Ovary (tissue), 9 donors: ENCODE results near the gene LSAMP. TPM values are rescaled to one million over a fixed set of nuclear protein-coding genes. Genes with fewer than 3 reads are reported as not detected.

Experiments used
- DNase-seq, 5 donors: peaks; one replicate each; pipeline ENCODE4 v3.0.0-alpha.2; 2019 to 2020
- H3K27ac ChIP-seq, 2 donors: fragments of 200-600 bp; one replicate each; pipeline versions ENCODE4 v1.5.1 to v1.8.0; 2019 to 2022
- H3K27me3 ChIP-seq: fragments of 200-600 bp; one replicate; pipeline ENCODE4 v1.8.0; 2022
- H3K36me3 ChIP-seq: fragments of 200-600 bp; sonication (generic); one replicate; pipeline ENCODE4 v1.5.1; 2019
- H3K4me1 ChIP-seq: one replicate; pipeline ENCODE4 v1.8.1; 2013; ENCODE audit warnings: mild to moderate bottlenecking, moderate library complexity; ENCODE audit not compliant: insufficient read depth
- H3K4me3 ChIP-seq: fragments of 200-600 bp; sonication (generic); one replicate; pipeline ENCODE4 v1.5.1; 2017
- H3K9me3 ChIP-seq, 2 donors: fragments of 200-600 bp in 1 of 2; sonication (generic) in 1 of 2; one replicate each; pipeline versions ENCODE4 v1.5.1 to v1.8.1; 2013 to 2019; ENCODE audit warnings: mild to moderate bottlenecking in 1 of 2, moderate library complexity in 1 of 2
- EP300 ChIP-seq: sonication (generic); formaldehyde crosslinking; IDR thresholded peaks from one replicate; pipeline ENCODE4 v1.6.1; 2017; ENCODE audit warnings: antibody characterized with exemption
- POLR2A ChIP-seq: fragments of 450-650 bp; IDR thresholded peaks from one replicate; pipeline ENCODE4 v1.6.1; 2017; ENCODE audit warnings: antibody characterized with exemption, mild to moderate bottlenecking, moderate library complexity
- WGBS, 3 donors: extraction: QIAGEN DNeasy Blood & Tissue Kit in 1 of 3; methylation state at CpG; one replicate each; pipeline versions ENCODE4 v1.1.5 to v1.1.7; 2013 to 2017; 5-methylcytosine and 5-hydroxymethylcytosine counted together
- intact Hi-C, 4 donors: fragments of 100-400 bp; cut with DNase I; formaldehyde crosslinking; loops; one replicate each; pipeline versions ENCODE4 v1.11.0 to v1.15.1; 2022 to 2023
- polyA plus RNA-seq, 2 donors: library from polyadenylated mRNA; stranded (reverse); fragments of 200-250 nt in 1 of 2; fragments of 350-450 nt in 1 of 2; fragmentation: Illumina TruSeq in 1 of 2; extraction: RNeasy Lipid Tissue Mini Kit (QIAGEN cat#74804) in 1 of 2; gene quantifications; one replicate each; pipeline ENCODE4 v1.2.3, GENCODE V29; 2013 to 2014
- total RNA-seq, 7 donors: library from RNA; depleted of rRNA in 2 of 7; stranded (reverse); fragments of >200 nt in 2 of 7; fragmentation: NEBNext Ultra II Directional in 3 of 7; extraction: Animal tissue kit (Norgen Biotek cat#: 25700) in 3 of 7; gene quantifications; one replicate each; pipeline versions ENCODE4 v1.1.0 to v1.2.4, GENCODE V29; 2016 to 2023
- TF ChIP-seq, protein P1 (sequence below), 3 donors: fragments of 450-650 bp in 2 of 3; fragments of 200-600 bp in 1 of 3; IDR thresholded peaks; one replicate each; pipeline versions ENCODE4 v1.5.1 to v1.8.0; 2016 to 2022; ENCODE audit warnings: antibody characterized with exemption in 3 of 3, mild to moderate bottlenecking in 1 of 3
- donor health status: DM: no; HTN: no; CAD: no; lungs with moderate emphysema.
- donor health status: DM: no; HTN: no; CAD: no.
- donor health status: Bipolar disorder and iron deficiency.
- donor health status: DM: yes; HTN: yes; CAD: no.
- donor health status: DM: no; HTN: no; CAD: no.
- donor health status: DM: yes; HTN: yes; CAD: no.

The LSAMP gene
- total and polyA plus RNA-seq, 9 donors = 1.1 to 13.0 (median 5.4) TPM

DNA sequence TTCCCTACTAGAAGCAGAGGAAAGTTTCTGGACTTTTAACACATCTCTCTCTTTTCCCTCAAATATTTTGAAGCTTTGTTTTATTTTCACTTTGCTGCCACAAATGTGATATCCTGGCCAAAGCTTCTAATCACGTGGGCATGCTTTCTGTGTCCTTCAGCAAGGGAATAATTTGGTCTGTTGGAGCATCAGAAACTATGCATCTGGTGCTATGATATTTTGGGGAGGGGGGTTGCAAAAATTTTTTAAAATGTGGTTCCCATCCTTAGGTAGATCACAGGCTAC, 567.7 kb downstream of the LSAMP start:
- no peaks in the 10 kb centered on the region for H3K9me3 ChIP-seq
- H3K4me3 ChIP-seq = peak overlapping the region; percentile 7
- 0 to 3% (median 0%) methylated on average over 1 of the region's 1 CpG for WGBS, 3 donors
- H3K4me1 ChIP-seq = no peaks in the 10 kb centered on the region
- DNase-seq = peak in 1 of 5 donors; percentile 17
- intact Hi-C loops = no loop called here
- TF ChIP-seq POLR2A = no peak
- no peaks in the 10 kb centered on the region for H3K27me3 ChIP-seq
- H3K36me3 ChIP-seq = no peaks in the 10 kb centered on the region
- peak overlapping the region in 1 of 2 donors; percentile 19 for H3K27ac ChIP-seq

DNA sequence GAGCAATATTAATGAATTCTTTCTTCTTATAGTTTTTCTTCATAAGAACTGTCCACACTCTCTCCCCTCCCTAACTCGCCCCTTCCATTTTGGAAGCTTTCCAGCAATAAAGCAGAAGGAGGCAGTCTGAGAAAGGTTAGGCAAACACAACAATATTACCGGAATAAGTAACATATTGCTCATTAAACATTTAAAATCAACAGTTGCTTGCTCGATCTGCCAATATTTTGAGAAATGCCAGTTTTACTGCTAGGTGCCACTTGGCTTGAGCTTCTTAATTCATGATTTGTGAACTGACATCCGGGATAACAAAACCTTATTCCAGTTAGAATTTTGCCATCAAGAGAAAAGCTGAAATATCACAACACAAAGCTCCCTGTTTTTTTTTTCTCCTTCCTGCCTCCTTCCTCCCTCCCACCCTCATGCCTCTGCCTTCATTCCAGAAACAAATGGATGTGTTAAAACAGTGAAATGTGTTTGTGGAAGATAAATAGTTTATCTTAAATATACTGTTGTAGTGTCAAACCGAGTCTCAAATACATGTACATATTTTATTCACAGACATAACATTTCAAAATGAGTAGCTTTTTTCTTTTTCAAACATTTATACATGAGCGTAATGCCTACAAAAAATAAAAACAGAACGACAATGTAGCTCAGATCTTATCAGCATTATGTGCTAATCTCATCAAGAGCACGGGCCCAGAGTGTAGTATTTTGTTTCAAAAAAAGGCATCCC, 568.2 kb downstream of the LSAMP start:
- Histone ChIP-seq H3K4me3 (peak overlapping the region; percentile 7), H3K9me3 (no peaks in the 10 kb centered on the region), H3K27ac (peak overlapping the region in 1 of 2 donors; percentile 17), H3K4me1 (no peaks in the 10 kb centered on the region), H3K36me3 (no peaks in the 10 kb centered on the region), H3K27me3 (no peaks in the 10 kb centered on the region)
- no peak for TF ChIP-seq EP300
- TF ChIP-seq POLR2A = no peak
- TF ChIP-seq, protein P1, sequence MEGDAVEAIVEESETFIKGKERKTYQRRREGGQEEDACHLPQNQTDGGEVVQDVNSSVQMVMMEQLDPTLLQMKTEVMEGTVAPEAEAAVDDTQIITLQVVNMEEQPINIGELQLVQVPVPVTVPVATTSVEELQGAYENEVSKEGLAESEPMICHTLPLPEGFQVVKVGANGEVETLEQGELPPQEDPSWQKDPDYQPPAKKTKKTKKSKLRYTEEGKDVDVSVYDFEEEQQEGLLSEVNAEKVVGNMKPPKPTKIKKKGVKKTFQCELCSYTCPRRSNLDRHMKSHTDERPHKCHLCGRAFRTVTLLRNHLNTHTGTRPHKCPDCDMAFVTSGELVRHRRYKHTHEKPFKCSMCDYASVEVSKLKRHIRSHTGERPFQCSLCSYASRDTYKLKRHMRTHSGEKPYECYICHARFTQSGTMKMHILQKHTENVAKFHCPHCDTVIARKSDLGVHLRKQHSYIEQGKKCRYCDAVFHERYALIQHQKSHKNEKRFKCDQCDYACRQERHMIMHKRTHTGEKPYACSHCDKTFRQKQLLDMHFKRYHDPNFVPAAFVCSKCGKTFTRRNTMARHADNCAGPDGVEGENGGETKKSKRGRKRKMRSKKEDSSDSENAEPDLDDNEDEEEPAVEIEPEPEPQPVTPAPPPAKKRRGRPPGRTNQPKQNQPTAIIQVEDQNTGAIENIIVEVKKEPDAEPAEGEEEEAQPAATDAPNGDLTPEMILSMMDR (IDR thresholded peaks at IDR 0.05) = no peak
- intact Hi-C loops = no loop called here
- WGBS, 3 donors = 0 to 3% (median 1%) methylated on average over 8 of the region's 8 CpGs
- no peak for DNase-seq

DNA sequence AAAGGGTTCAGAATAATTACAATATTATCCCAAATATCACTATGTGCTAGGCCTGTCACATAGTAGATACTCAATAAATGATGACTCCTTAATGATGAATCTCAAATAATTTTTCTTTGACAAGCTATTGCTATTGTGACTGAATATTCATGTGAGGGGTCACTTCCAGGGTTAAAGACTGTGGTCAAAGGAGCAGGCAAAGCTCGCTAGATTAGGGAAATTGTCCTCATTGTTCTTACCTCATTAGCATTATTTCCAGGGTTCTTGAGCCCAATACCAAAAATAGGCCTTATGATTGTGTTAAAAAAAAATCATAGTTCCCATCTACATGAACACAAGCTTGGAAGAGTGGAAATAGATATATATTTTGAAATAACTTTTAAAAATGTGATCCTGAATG, 569.8 kb downstream of the LSAMP start:
- intact Hi-C loops = no loop called here
- 89 to 93% (median 90%) methylated on average over 1 of the region's 1 CpG for WGBS, 3 donors
- no peaks in the 10 kb centered on the region for H3K4me1 ChIP-seq
- H3K9me3 ChIP-seq = no peaks in the 10 kb centered on the region
- no peaks in the 10 kb centered on the region for H3K36me3 ChIP-seq
- H3K27ac ChIP-seq = no peak overlapping the region
- no peak overlapping the region for H3K4me3 ChIP-seq
- no peaks in the 10 kb centered on the region for H3K27me3 ChIP-seq
- no peak for DNase-seq
- TF ChIP-seq, protein P1 (IDR thresholded peaks at IDR 0.05) = no peak
- TF ChIP-seq EP300 (no peak), POLR2A (no peak)

DNA sequence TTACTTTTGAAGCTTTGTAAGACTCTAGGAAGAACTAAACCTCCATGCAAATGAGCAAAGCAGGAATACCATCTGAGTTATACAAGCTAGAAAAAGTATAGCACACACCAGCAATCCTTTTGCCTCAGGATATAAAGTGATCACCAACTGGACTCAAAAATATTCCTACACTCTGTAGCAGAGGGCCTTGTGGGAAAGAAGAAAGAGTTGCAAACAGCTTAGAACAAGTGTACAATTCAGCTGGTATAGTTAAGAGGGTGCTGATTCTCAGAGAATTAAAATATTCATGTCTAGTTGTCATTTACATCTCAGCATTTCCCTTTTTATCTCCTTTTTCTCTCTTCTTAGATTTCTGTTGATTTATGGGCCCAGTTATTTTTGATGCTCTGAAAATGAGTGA, 573.6 kb downstream of the LSAMP start:
- H3K27me3 ChIP-seq = no peaks in the 10 kb centered on the region
- TF ChIP-seq EP300 (no peak), POLR2A (no peak)
- TF ChIP-seq, protein P1 (IDR thresholded peaks at IDR 0.05) = no peak
- no peak overlapping the region for H3K4me3 ChIP-seq
- H3K4me1 ChIP-seq = no peaks in the 10 kb centered on the region
- intact Hi-C loops = no loop called here
- no peak for DNase-seq
- H3K9me3 ChIP-seq = no peaks in the 10 kb centered on the region
- H3K27ac ChIP-seq = no peak overlapping the region
- no peaks in the 10 kb centered on the region for H3K36me3 ChIP-seq

DNA sequence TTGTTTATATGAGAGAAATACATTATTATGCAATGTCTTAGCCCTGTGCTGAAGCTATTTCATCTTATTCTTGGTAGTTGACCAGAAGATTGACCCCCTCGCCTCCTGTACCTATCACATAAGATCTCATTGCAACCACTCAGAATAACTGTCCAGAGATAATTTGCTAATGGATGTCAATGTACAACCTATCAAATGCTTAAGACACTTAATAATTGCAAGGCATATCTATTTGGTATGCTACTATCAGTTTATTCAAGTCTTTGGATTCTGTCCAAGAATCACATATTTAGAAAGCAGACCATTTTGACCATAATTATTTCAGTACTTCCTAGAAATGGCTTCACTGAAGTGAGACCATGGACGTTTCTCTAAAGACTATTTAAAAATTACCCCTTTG, 580.4 kb downstream of the LSAMP start:
- Histone ChIP-seq H3K4me3 (no peak overlapping the region), H3K27ac (no peak overlapping the region), H3K4me1 (no peaks in the 10 kb centered on the region), H3K36me3 (no peaks in the 10 kb centered on the region), H3K27me3 (no peaks in the 10 kb centered on the region), H3K9me3 (no peaks in the 10 kb centered on the region)
- no peak for DNase-seq
- WGBS, 3 donors = 61 to 65% (median 64%) methylated on average over 2 of the region's 2 CpGs
- TF ChIP-seq EP300 (no peak), POLR2A (no peak)
- TF ChIP-seq, protein P1 (IDR thresholded peaks at IDR 0.05) = no peak
- intact Hi-C loops = no loop called here
